Lung microvascular endothelial cell (primary cell): Measurements from ENCODE around the gene ORC3. TPM values are rescaled to one million over a fixed set of nuclear protein-coding genes. Genes with fewer than 3 reads are reported as not detected.
"Not testable (repeated sequence)": the region's sequence is repeated elsewhere in the genome, so short reads cannot be mapped to it uniquely, and the experiment has no call there.

ENCODE experiments used
- DNase-seq, 2 donors: peaks; one replicate each; pipeline versions ENCODE4 v3.0.0 to v3.0.0-alpha.2; 2010; ENCODE audit warnings: low read depth in 2 of 2
- total RNA-seq: library from RNA; depleted of rRNA; stranded (reverse); fragments of >200 nt; gene quantifications from 2 replicates; pipeline ENCODE4 v1.2.1, GENCODE V29; 2014

ORC3 gene
- total RNA-seq, 1 donor from 2014 or later, result 7.9 TPM

GRCh38 chr6:87660226-87660911 is 70.4 kb downstream of the ORC3 start:
- peak in 1 of 2 donors; percentile 70 for DNase-seq

- DNase-seq, result no peak
These were observed 71.1 kb downstream of the ORC3 start for GRCh38 chr6:87661016-87661415.

GRCh38 chr6:87661503-87661902 is 71.6 kb downstream of the ORC3 start:
- no peak for DNase-seq

GRCh38 chr6:87663434-87663833 is 73.5 kb downstream of the ORC3 start:
- no peak for DNase-seq

GRCh38 chr6:87664921-87665485 is 75.1 kb downstream of the ORC3 start:
- DNase-seq, result no peak

GRCh38 chr6:87667032-87667431 is 77.1 kb downstream of the ORC3 start:
- DNase-seq, result no peak

- no peak for DNase-seq
These were observed 78.1 kb downstream of the ORC3 start for GRCh38 chr6:87668013-87668412.

- no peak for DNase-seq
These were observed 79.1 kb downstream of the ORC3 start for GRCh38 chr6:87669051-87669450.

GRCh38 chr6:87670707-87671106 is 80.8 kb downstream of the ORC3 start:
- peak in 1 of 2 donors; percentile 45 for DNase-seq

GRCh38 chr6:87671555-87672029 is 81.7 kb downstream of the ORC3 start:
- no peak for DNase-seq

GRCh38 chr6:87672641-87673040 is 82.7 kb downstream of the ORC3 start:
- DNase-seq, result no peak

- DNase-seq, result no peak
These were observed 83.3 kb downstream of the ORC3 start for GRCh38 chr6:87673237-87673636.

- DNase-seq, result no peak
These were observed 84.4 kb downstream of the ORC3 start for GRCh38 chr6:87674290-87674689.

- no peak for DNase-seq
These were observed 85.2 kb downstream of the ORC3 start for GRCh38 chr6:87675004-87675681.

GRCh38 chr6:87682310-87682709 is 92.4 kb downstream of the ORC3 start:
- DNase-seq, result no peak

- DNase-seq, result no peak
These were observed 94.0 kb downstream of the ORC3 start for GRCh38 chr6:87683890-87684289.

- no peak for DNase-seq
These were observed 95.1 kb downstream of the ORC3 start for GRCh38 chr6:87684895-87685654.

- not testable (repeated sequence) for DNase-seq
These were observed 96.8 kb downstream of the ORC3 start for GRCh38 chr6:87686636-87687205.

- DNase-seq, result no peak
These were observed 97.4 kb downstream of the ORC3 start for GRCh38 chr6:87687296-87687695.

- not testable (repeated sequence) for DNase-seq
These were observed 98.0 kb downstream of the ORC3 start for GRCh38 chr6:87687893-87688292.

GRCh38 chr6:87690441-87690840 is 100.5 kb downstream of the ORC3 start:
- no peak for DNase-seq

GRCh38 chr6:87692086-87692485 is 102.2 kb downstream of the ORC3 start:
- no peak for DNase-seq
